HEK293T (cell line): ENCODE results near the gene SPRING1.

Source experiments
- ARNT ChIP-seq: fragments of 450-650 bp; IDR thresholded peaks from 2 replicates; pipeline ENCODE4 v1.6.1; 2017; ENCODE audit warnings: mild to moderate bottlenecking
- FOXA1 ChIP-seq: fragments of 450-650 bp; IDR thresholded peaks from 2 replicates; pipeline ENCODE4 v1.6.1; 2016; ENCODE audit warnings: mild to moderate bottlenecking
- FOXM1 ChIP-seq: fragments of 450-650 bp; IDR thresholded peaks from 2 replicates; pipeline ENCODE4 v1.6.1; 2017; ENCODE audit warnings: mild to moderate bottlenecking, borderline replicate concordance
- HDGF ChIP-seq: fragments of 450-650 bp; IDR thresholded peaks from 2 replicates; pipeline ENCODE4 v1.6.1; 2017; ENCODE audit warnings: antibody characterized with exemption, borderline replicate concordance
- L3MBTL2 ChIP-seq: fragments of 450-650 bp; conservative IDR thresholded peaks from 2 replicates; pipeline ENCODE4 v1.6.1; 2016; ENCODE audit warnings: mild to moderate bottlenecking
- LEF1 ChIP-seq: fragments of 450-650 bp; IDR thresholded peaks from 2 replicates; pipeline ENCODE4 v1.6.1; 2017; ENCODE audit warnings: mild to moderate bottlenecking, borderline replicate concordance
- NFRKB ChIP-seq: fragments of 450-650 bp; IDR thresholded peaks from 2 replicates; pipeline ENCODE4 v1.6.1; 2016; ENCODE audit warnings: mild to moderate bottlenecking, moderate library complexity
- PKNOX1 ChIP-seq: fragments of 450-650 bp; IDR thresholded peaks from 2 replicates; pipeline ENCODE4 v1.6.1; 2016
- SUZ12 ChIP-seq: fragments of 450-650 bp; IDR thresholded peaks from 2 replicates; pipeline ENCODE4 v1.6.1; 2016; ENCODE audit warnings: mild to moderate bottlenecking

- TF ChIP-seq FOXA1: no peak
- TF ChIP-seq LEF1: no peak
- no peak for TF ChIP-seq L3MBTL2
- TF ChIP-seq NFRKB: no peak
- TF ChIP-seq ARNT: no peak
- TF ChIP-seq HDGF: no peak
- no peak for TF ChIP-seq FOXM1
- TF ChIP-seq PKNOX1: peak; percentile 83
- TF ChIP-seq SUZ12: no peak
Observed at GRCh38 chr12:116718655-116719454, 19.0 kb downstream of the SPRING1 start.
